ENCODE data around the gene MYO18A.

MYO18A gene

DNA sequence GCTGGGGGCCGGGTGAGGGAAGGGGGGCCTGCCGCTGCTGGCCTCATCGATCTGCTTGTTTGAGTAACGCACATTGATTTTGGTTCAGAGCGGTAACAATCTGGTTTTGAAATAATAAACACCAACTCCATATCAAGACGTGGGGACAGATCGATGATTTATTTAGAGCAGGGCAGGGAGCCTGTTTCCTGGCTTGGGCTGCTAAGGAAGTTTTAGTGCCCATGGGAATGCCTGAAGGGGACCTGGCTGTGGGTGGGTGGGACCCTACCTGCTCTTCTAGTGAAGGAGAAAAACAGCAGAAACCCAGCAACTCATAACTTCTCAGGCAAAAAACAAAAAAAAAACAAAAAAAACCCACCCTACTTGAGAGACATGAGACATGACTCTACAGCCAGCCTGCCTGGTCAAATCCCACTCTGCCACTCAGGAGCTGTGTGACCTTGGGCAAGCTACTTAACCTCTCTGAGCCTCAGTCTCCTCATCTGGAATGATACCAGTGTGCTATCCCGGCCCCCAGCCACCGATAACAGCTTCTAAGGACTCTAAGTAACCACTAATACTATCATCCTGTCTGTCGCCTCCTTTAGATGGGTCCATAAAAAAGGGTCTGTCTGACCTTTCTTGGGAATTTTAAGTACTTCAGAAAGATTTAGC is 71.2 kb downstream of the MYO18A start:
- peaks cover 51 to 61% of the 10 kb centered on the region in 2 donors for H3K36me3 Mint-ChIP-seq
- H3K27me3 Mint-ChIP-seq = no peaks in the 10 kb centered on the region
- H3K4me1 Mint-ChIP-seq = peaks cover 9 to 17% of the 10 kb centered on the region in 2 donors
- H3K27ac Mint-ChIP-seq = no peak overlapping the region
- ATAC-seq (replicated peaks) (no peak), DNase-seq (no peak)
- H3K4me3 Mint-ChIP-seq = no peak overlapping the region
- H3K9me3 Mint-ChIP-seq = no peaks in the 10 kb centered on the region

DNA sequence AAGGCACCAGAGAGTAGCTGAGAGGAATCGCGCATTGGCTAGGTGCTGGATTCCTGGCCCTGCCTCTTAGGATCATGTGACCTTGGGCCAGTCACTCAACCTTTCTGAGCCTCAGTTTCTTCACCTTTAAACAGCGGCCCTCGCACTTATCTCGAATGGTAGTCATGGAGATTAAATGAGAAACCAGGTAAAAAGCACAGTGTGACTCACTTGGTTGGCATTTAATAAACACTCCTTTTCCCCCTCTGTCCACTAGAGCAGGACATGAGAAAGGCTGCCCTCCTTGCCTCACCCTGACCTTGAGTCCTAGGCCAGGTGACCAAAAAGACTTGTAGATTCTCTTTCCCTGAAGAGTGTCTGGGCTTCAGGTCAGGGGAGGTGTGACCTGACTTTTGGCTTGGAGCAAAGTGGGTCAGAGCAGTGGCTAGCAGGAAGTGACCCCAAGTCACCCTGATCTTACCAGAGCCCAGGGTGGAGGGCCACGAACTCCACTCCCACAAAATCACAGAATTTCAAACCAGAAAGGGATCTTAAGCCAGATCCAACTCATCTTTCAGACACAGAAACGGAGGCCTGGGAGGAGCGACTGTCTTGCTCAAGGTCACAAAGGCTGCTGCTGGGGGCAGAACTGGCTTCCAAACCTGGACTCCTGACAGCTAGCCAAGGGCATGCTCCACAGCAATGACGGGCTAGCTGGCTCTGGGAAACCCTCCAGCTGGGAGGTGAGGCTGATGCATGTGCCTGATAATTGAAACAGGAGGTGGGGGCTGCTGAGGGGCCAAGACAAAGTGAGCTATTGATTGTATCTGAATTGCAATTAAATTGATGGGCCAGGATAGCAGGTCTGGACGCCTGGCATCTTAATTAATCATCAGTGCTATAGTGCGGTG is 72.0 kb downstream of the MYO18A start:
- Mint-ChIP-seq H3K4me3 (no peak overlapping the region), H3K36me3 (peaks cover 57 to 68% of the 10 kb centered on the region in 2 donors), H3K4me1 (peaks cover 9 to 17% of the 10 kb centered on the region in 2 donors), H3K9me3 (no peaks in the 10 kb centered on the region), H3K27ac (no peak overlapping the region), H3K27me3 (no peaks in the 10 kb centered on the region)
- ATAC-seq (replicated peaks) = no peak
- DNase-seq = no peak

DNA sequence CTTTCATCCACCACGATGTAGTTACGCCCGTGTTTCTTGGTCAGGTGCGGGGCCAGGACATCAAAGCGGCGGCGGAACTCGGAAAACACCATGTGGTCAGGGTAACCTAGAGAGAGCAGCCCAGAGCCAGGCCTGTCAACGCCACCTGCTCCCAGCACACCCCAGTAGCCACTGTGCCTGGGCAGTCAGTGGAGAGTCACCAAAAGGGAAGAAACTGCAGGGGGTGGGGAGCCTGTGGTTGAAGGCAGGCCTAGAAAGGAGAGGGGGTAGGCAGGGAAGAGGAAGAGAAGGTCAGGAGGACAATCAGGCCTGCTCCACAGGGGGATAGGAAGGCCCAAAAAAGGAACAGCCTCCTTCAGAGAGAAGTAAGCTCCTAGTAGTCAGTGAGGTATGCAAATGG is 73.1 kb downstream of the MYO18A start:
- Mint-ChIP-seq H3K9me3 (no peaks in the 10 kb centered on the region), H3K36me3 (peaks cover 61 to 72% of the 10 kb centered on the region in 2 donors), H3K27me3 (no peaks in the 10 kb centered on the region), H3K4me3 (no peak overlapping the region), H3K27ac (no peak overlapping the region), H3K4me1 (peaks cover 3 to 6% of the 10 kb centered on the region in 2 donors)
- DNase-seq (no peak), ATAC-seq (replicated peaks) (no peak)

DNA sequence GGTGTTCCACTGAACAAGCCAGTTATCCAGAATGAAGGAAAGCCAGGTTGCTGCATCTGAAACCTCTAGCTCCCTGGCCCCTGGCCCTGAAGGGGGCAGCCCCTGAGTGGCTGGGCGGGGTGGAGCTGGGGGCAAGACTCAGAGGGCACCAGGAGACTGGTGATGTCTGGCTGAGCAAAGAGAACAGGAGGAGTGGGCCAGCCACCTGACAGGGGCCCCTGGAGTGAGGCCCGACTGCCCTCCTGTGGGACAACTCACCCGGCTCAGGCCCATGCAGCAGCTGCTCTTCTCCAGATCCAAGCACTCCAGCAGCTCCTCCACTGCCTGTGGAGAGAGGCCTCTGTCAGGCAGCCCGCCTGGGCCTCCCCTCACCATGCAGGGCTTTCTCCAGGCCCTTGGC is 76.9 kb downstream of the MYO18A start:
- H3K36me3 Mint-ChIP-seq = peaks cover 52 to 65% of the 10 kb centered on the region in 2 donors
- no peaks in the 10 kb centered on the region for H3K27me3 Mint-ChIP-seq
- no peaks in the 10 kb centered on the region for H3K9me3 Mint-ChIP-seq
- DNase-seq (no peak), ATAC-seq (replicated peaks) (no peak)
- peaks cover 0 to 2% of the 10 kb centered on the region in 2 donors for H3K4me1 Mint-ChIP-seq
- peak overlapping the region; percentile 56 for H3K27ac Mint-ChIP-seq
- no peak overlapping the region for H3K4me3 Mint-ChIP-seq

DNA sequence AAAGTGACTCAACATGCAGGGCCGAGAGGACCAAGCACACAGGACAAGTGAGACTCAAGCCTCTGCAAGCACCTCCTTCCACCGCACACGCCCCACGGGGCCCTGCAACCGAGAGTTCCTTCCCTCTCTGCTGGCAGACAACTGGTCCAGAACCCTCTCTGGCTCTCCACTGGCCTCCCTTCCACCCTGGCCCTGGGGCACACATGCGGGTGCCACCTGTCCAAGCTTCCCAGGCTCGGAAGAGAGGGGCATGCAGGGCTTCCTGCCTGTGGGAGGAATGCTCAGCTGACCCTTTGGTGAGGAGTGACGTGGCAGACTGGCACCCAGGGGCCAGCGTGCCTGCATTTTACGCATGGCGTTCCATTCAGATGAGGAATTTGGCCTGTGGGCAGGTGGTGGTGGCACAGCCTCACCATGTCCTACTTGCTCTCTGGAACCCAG is 77.4 kb downstream of the MYO18A start:
- H3K27ac Mint-ChIP-seq = no peak overlapping the region
- H3K36me3 Mint-ChIP-seq = peaks cover 53 to 67% of the 10 kb centered on the region in 2 donors

DNA sequence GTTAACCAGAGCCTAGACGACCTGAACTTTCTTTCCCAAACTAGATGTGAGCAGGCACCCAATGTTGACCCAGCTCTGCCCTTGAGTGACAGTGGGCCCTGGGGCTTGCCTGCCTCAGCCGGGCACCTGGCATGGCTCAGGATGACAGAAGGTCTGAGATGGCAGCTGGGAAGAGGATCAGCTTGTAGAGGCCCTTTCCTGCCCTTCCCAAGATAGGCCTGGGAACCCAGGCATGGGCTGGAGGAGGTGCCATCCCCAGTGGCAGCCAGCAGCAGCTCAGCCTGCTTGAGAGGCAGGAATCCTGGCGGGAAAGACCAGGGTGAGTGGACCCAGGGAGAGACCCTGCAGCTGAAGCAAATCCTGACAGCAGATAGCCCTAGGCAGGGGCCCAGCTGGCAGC is 78.2 kb downstream of the MYO18A start:
- Mint-ChIP-seq H3K9me3 (no peaks in the 10 kb centered on the region), H3K4me3 (no peak overlapping the region), H3K27me3 (no peaks in the 10 kb centered on the region), H3K36me3 (peaks cover 53 to 72% of the 10 kb centered on the region in 2 donors), H3K27ac (peak overlapping the region; percentile 0), H3K4me1 (peaks cover 0 to 2% of the 10 kb centered on the region in 2 donors)
- DNase-seq = no peak
- ATAC-seq (replicated peaks) = no peak

More for the DNA sequence above, 77.4 kb downstream of the MYO18A start:
- H3K4me1 Mint-ChIP-seq = peaks cover 0 to 2% of the 10 kb centered on the region in 2 donors
- ATAC-seq (replicated peaks) = no peak
- H3K9me3 Mint-ChIP-seq = no peaks in the 10 kb centered on the region
- H3K4me3 Mint-ChIP-seq = no peak overlapping the region
- no peak for DNase-seq
- H3K27me3 Mint-ChIP-seq = no peaks in the 10 kb centered on the region

DNA sequence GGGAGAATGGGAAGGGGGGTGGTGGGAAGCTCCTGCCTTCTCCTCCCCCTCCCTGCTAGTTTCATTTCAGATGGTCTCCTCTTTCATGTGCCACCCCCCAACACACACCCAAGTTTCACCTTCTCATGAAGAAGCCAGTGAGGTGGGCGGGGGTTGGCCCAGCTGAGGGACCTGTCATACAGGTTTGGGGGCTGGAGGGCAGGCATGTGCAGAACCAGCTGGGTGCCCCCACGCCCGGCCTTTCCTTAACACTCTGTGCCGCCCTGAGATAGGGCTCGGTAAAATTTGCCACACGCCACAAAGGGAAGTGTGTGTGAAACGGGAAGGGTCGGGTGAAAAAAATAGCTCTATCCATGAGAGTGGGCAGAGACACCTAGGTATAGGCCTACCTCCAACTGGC is 79.9 kb downstream of the MYO18A start:
- DNase-seq = no peak

DNA sequence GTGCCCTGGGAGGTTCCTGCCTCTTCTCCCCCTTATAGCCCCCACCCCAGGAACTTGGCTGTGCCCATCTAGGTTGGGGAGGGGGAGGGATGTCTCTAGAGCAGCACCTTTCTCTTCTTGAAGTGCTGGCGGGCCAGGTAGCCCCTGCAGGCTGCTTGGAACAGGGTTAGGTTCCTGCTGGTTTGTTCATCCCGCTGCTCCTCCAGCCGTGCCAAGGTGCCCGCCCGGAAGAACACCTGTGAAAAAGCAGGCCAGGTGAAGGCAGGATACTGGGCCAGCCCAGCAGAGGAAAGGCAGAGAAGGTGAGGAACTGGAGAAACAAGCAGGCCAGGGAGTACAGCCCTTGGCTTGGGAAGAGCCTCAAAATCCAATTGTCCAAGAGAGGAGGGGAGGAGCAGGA is 80.7 kb downstream of the MYO18A start:
- Mint-ChIP-seq H3K27me3 (no peaks in the 10 kb centered on the region), H3K36me3 (peaks cover 45 to 75% of the 10 kb centered on the region in 2 donors), H3K9me3 (no peaks in the 10 kb centered on the region), H3K4me1 (peaks cover 0 to 2% of the 10 kb centered on the region in 2 donors), H3K27ac (peak overlapping the region; percentile 74), H3K4me3 (no peak overlapping the region)
- DNase-seq = no peak
- no peak for ATAC-seq (replicated peaks)

More for the DNA sequence above, 79.9 kb downstream of the MYO18A start:
- no peaks in the 10 kb centered on the region for H3K9me3 Mint-ChIP-seq
- H3K4me3 Mint-ChIP-seq = no peak overlapping the region
- H3K4me1 Mint-ChIP-seq = peaks cover 0 to 2% of the 10 kb centered on the region in 2 donors
- peaks cover 45 to 74% of the 10 kb centered on the region in 2 donors for H3K36me3 Mint-ChIP-seq
- H3K27ac Mint-ChIP-seq = no peak overlapping the region
- no peak for ATAC-seq (replicated peaks)
- no peaks in the 10 kb centered on the region for H3K27me3 Mint-ChIP-seq

DNA sequence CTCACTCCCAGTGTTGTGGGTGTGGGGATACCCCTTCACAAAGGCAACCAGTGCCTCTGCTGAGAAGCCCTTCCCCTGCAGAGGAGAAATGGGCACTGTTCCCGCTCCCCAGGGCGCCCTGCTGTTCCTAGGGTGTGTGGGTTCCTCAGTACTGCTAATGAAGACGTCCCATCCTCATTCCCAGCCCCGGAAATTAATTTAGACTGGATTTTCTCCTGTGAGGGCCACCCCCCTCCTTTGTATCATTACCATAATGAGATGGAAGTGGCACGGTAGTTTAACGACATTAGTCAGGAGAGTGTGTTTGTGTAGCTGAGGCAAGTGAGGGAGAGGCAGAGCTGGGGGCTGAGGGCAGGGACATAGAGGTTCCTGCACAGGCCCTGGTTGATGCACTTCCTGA is 84.1 kb downstream of the MYO18A start:
- peaks cover 45 to 74% of the 10 kb centered on the region in 2 donors for H3K36me3 Mint-ChIP-seq

DNA sequence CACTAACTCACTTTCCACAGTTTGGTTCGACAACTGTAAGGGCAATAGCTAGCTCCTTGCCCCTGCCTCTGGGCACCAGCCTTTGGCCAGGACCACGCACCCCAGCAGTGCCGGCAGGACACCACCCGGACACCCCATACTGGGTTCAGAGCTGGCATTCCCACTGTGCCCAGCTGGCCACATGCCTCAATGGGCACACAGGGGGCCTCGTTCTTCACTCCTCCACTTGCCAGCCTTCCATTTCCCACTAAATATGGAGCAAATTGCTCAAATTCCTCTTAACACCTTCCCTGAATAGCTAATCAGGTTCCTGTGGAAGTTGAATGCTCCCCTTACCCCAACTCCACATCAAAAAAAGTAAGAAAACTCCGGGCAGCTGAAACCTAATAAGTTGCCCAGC is 84.8 kb downstream of the MYO18A start:
- Mint-ChIP-seq H3K27ac (peak overlapping the region; percentile 42), H3K9me3 (no peaks in the 10 kb centered on the region), H3K36me3 (peaks cover 49 to 79% of the 10 kb centered on the region in 2 donors), H3K27me3 (no peaks in the 10 kb centered on the region), H3K4me3 (no peak overlapping the region), H3K4me1 (no peaks in the 10 kb centered on the region)
- DNase-seq (no peak), ATAC-seq (replicated peaks) (no peak)

More for the DNA sequence above, 84.1 kb downstream of the MYO18A start:
- Mint-ChIP-seq H3K27me3 (no peaks in the 10 kb centered on the region), H3K27ac (no peak overlapping the region), H3K4me3 (no peak overlapping the region), H3K4me1 (no peaks in the 10 kb centered on the region), H3K9me3 (no peaks in the 10 kb centered on the region)
- DNase-seq = no peak
- ATAC-seq (replicated peaks) = no peak

DNA sequence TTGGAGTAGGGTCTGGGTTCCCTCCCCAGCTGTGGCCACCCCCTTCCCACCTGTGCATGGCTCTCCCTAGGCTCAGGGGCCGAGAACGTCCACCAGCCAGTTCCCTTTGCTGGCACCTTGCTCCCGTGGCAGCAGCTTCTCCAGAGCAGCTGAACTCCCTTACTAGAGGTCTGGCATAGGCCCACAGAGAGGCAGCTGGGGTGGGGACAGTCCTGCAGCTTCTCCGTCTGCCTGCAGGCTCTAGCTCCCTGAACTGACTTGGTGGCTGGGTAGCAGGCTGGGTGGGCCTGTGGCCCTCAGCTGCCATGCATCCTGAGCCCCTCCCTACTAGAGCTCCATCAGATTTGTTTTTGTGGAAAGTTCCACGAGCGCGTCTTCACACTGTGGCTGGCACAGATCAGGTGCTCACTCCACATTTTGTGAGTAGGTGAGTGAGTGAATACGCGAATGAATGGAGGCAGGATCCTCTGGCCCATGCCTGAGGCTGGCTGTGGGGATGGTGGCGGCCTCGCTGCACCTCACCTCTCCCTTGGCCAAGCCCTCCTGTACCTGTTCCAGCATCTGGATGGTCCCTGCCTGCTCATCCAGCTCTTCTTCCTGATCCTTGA is 86.0 kb downstream of the MYO18A start:
- DNase-seq (no peak), ATAC-seq (replicated peaks) (no peak)
- no peaks in the 10 kb centered on the region for H3K9me3 Mint-ChIP-seq
- peak overlapping the region; percentile 59 for H3K27ac Mint-ChIP-seq
- H3K4me3 Mint-ChIP-seq = no peak overlapping the region
- no peaks in the 10 kb centered on the region for H3K4me1 Mint-ChIP-seq
- H3K27me3 Mint-ChIP-seq = no peaks in the 10 kb centered on the region
- H3K36me3 Mint-ChIP-seq = peaks cover 48 to 80% of the 10 kb centered on the region in 2 donors

DNA sequence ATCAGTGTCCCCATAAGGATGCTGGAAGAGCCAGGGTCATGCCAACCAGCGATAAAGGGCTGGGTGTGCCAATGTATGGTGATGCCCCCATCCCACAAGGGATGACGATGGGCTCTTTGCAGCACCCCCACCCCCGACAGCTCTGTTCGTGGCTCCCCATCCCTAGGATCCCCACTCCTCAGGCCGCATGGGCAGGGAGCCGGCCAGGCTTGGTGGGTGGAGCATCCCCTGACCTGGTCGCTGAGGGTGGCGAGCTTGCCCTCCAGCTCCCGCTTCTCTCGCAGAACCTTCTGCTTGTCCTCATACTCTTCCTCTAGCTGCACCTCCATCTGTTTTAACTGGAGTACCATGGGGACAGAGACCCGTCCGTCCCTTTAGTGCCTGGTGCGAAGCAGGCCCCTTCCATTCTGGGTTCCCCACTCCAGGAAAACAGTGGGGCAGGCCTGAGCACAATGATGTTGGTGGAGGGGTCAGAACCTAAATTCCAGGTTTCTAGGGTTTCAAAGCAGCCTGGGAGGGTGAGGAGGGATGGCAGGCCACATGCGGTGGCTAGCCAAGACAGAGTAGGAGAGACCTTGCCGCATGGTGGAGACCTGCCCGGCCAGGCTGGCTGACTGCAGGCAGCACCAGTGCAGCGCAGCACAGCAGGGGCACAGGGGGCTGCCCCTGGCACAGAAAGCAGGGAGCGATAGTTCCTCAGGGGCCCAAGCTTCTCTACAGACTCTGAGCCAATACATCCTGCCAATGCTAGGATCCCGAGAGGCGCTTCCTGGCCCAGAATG is 86.9 kb downstream of the MYO18A start:
- ATAC-seq (replicated peaks) (no peak), DNase-seq (no peak)
- Mint-ChIP-seq H3K4me1 (no peaks in the 10 kb centered on the region), H3K27ac (peak overlapping the region; percentile 65), H3K27me3 (no peaks in the 10 kb centered on the region), H3K36me3 (peaks cover 46 to 80% of the 10 kb centered on the region in 2 donors), H3K9me3 (no peaks in the 10 kb centered on the region), H3K4me3 (no peak overlapping the region)

DNA sequence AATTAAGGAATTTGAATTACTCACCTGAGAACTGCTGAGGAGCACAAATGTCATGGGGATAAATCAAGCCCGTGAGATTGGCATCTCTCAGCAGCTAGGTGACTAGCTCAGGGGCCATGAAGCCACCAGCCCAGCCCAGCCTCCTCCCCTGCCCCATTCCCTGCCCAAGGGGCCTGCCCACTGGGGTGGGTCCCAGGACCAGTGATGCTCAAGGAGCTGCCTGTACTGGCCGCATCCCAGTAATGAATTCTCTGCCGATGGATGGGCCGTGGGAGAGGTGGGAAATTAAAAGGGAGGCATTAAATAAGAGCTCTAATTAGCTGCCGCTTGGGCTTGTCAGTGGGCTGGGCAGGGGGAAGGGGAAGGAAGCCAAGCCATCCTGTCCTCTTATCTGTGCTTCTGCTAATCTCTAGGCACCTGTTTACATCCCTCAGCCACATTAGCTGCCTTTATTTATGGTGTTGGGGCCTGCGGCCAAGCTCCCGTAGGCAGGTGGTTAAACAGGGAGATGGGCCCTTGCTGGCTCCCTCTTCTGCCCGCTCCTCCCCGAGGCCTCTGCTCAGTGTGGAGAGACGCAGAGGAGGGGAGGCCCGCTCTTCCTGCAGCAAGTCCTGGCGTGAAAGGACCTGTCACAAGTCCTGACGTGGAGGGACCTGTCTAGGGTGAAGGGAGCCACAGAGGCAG is 88.5 kb downstream of the MYO18A start:
- Mint-ChIP-seq H3K4me3 (no peak overlapping the region), H3K27me3 (no peaks in the 10 kb centered on the region), H3K27ac (peak overlapping the region; percentile 47), H3K4me1 (no peaks in the 10 kb centered on the region), H3K36me3 (peaks cover 48 to 78% of the 10 kb centered on the region in 2 donors), H3K9me3 (no peaks in the 10 kb centered on the region)
- no peak for DNase-seq
- ATAC-seq (replicated peaks) = no peak

Measured in stimulated activated naive B cell treated with anti-CD40 and anti-IgM and Interleukin-4, amounts not matched to agents 10 μg/mL and 1 μg/mL and 100 μg/mL, for 72 hours (primary cell).